8988T (cell line): ENCODE data around the gene SCN4B.
A peak's percentile ranks its signal among the peaks of the same experiment; 100 is the strongest.

Source experiments
- DNase-seq: peaks from one replicate; pipeline ENCODE4 v3.0.0; 2011

The SCN4B gene

GRCh38 chr11:118149493-118149892, 3.1 kb downstream of the SCN4B start:
- DNase-seq, result no peak

- DNase-seq, result no peak
These were observed 3.8 kb downstream of the SCN4B start for GRCh38 chr11:118148856-118149255.

- no peak for DNase-seq
These were observed 4.4 kb downstream of the SCN4B start for GRCh38 chr11:118148240-118148639.

GRCh38 chr11:118147502-118147901, 5.1 kb downstream of the SCN4B start:
- DNase-seq, result no peak

- no peak for DNase-seq
These were observed 6.1 kb downstream of the SCN4B start for GRCh38 chr11:118146554-118146953.

GRCh38 chr11:118145285-118146227, 7.1 kb downstream of the SCN4B start:
- peak; percentile 100 for DNase-seq

GRCh38 chr11:118144301-118145268, 8.0 kb downstream of the SCN4B start:
- no peak for DNase-seq

GRCh38 chr11:118143661-118144185, 8.9 kb downstream of the SCN4B start:
- DNase-seq, result no peak

GRCh38 chr11:118142809-118143208, 9.8 kb downstream of the SCN4B start:
- no peak for DNase-seq

- no peak for DNase-seq
These were observed 10.5 kb downstream of the SCN4B start for GRCh38 chr11:118142081-118142480.

- no peak for DNase-seq
These were observed 13.0 kb downstream of the SCN4B start for GRCh38 chr11:118139578-118139977.

- no peak for DNase-seq
These were observed 13.7 kb downstream of the SCN4B start for GRCh38 chr11:118138839-118139420.

- DNase-seq, result no peak
These were observed 15.8 kb downstream of the SCN4B start for GRCh38 chr11:118136801-118137200.

- DNase-seq, result no peak
These were observed 16.3 kb downstream of the SCN4B start for GRCh38 chr11:118136341-118136740.

GRCh38 chr11:118135796-118136165, 16.8 kb downstream of the SCN4B start:
- DNase-seq, result no peak

- DNase-seq, result no peak
These were observed 17.4 kb downstream of the SCN4B start for GRCh38 chr11:118135051-118135795.

- no peak for DNase-seq
These were observed 18.8 kb downstream of the SCN4B start for GRCh38 chr11:118133816-118134215.

- no peak for DNase-seq
These were observed 20.1 kb downstream of the SCN4B start for GRCh38 chr11:118132385-118133151.

- no peak for DNase-seq
These were observed 23.0 kb downstream of the SCN4B start for GRCh38 chr11:118129471-118130172.

- DNase-seq, result no peak
These were observed 23.7 kb downstream of the SCN4B start for GRCh38 chr11:118128721-118129470.
